Liver (tissue), 9 donors: ENCODE measurements around the gene NLRP4. TPM values are rescaled to one million over a fixed set of nuclear protein-coding genes. Genes with fewer than 3 reads are reported as not detected.
"Not testable (repeated sequence)": the region's sequence is repeated elsewhere in the genome, so short reads cannot be mapped to it uniquely, and the experiment has no call there.

Experiments used
- DNase-seq: peaks from one replicate; pipeline ENCODE4 v3.0.0-alpha.2; 2017; ENCODE audit warnings: low spot score
- H3K27ac ChIP-seq, 2 donors: one replicate each; pipeline ENCODE4 v1.7.0; 2013; ENCODE audit warnings: inconsistent platforms in 2 of 2, low read length in 2 of 2, control low read depth in 1 of 2, low read depth in 1 of 2, mild to moderate bottlenecking in 1 of 2
- H3K27me3 ChIP-seq, 4 donors: one replicate each; pipeline versions ENCODE4 v1.6.1 to v1.7.0; 2013; ENCODE audit warnings: low read length in 3 of 4, inconsistent platforms in 1 of 4, mild to moderate bottlenecking in 1 of 4, moderate library complexity in 1 of 4; ENCODE audit not compliant: control insufficient read depth in 4 of 4, insufficient read depth in 4 of 4
- H3K36me3 ChIP-seq, 4 donors: one replicate each; pipeline versions ENCODE4 v1.6.1 to v1.7.0; 2013; ENCODE audit warnings: low read length in 3 of 4, mild to moderate bottlenecking in 3 of 4, low read depth in 1 of 4, moderate library complexity in 1 of 4; ENCODE audit not compliant: control insufficient read depth in 4 of 4, insufficient read depth in 3 of 4
- H3K4me1 ChIP-seq, 4 donors: one replicate each; pipeline versions ENCODE4 v1.6.1 to v1.7.0; 2013; ENCODE audit warnings: low read length in 3 of 4, mild to moderate bottlenecking in 3 of 4, moderate library complexity in 1 of 4; ENCODE audit not compliant: control insufficient read depth in 4 of 4, insufficient read depth in 4 of 4
- H3K4me3 ChIP-seq, 3 donors: one replicate each; pipeline versions ENCODE4 v1.6.1 to v1.7.0; 2013; ENCODE audit warnings: low read length in 3 of 3, control low read depth in 1 of 3, low read depth in 1 of 3, mild to moderate bottlenecking in 1 of 3
- H3K9ac ChIP-seq, 2 donors: one replicate each; pipeline ENCODE4 v1.7.0; 2013; ENCODE audit warnings: low read length in 2 of 2, mild to moderate bottlenecking in 2 of 2, moderate library complexity in 2 of 2, control low read depth in 1 of 2, low read depth in 1 of 2
- H3K9me3 ChIP-seq, 4 donors: one replicate each; pipeline versions ENCODE4 v1.6.1 to v1.7.0; 2013; ENCODE audit warnings: low read length in 3 of 4; ENCODE audit not compliant: control insufficient read depth in 4 of 4
- ATF3 ChIP-seq: IDR thresholded peaks from 2 replicates; pipeline ENCODE4 v1.6.1; 2016; ENCODE audit warnings: antibody characterized with exemption
- CTCF ChIP-seq: fragments of 150-350 bp; IDR thresholded peaks from 2 replicates; pipeline ENCODE4 v1.5.1; 2017; ENCODE audit warnings: improper control_type of control experiment, low read depth, low read length; ENCODE audit not compliant: missing input control
- FOXA2 ChIP-seq: IDR thresholded peaks from 2 replicates; pipeline ENCODE4 v1.6.1; 2016; ENCODE audit warnings: antibody characterized with exemption
- GABPA ChIP-seq, 2 donors: IDR thresholded peaks in 1 of 2; conservative IDR thresholded peaks in 1 of 2; 2 replicates each; pipeline ENCODE4 v1.6.1; 2016; ENCODE audit warnings: antibody characterized with exemption in 2 of 2, mild to moderate bottlenecking in 1 of 2, moderate library complexity in 1 of 2
- HNF4G ChIP-seq: IDR thresholded peaks from 2 replicates; pipeline ENCODE4 v1.6.1; 2016; ENCODE audit warnings: antibody characterized with exemption
- JUND ChIP-seq, 2 donors: IDR thresholded peaks; 2 replicates each; pipeline ENCODE4 v1.6.1; 2016; ENCODE audit warnings: antibody characterized with exemption in 2 of 2
- NR2F2 ChIP-seq: IDR thresholded peaks from 2 replicates; pipeline ENCODE4 v1.6.1; 2016; ENCODE audit warnings: antibody characterized with exemption
- RAD21 ChIP-seq, 2 donors: IDR thresholded peaks; 2 replicates each; pipeline ENCODE4 v1.6.1; 2016; ENCODE audit warnings: antibody characterized with exemption in 2 of 2, mild to moderate bottlenecking in 2 of 2
- REST ChIP-seq: IDR thresholded peaks from 2 replicates; pipeline ENCODE4 v1.6.1; 2016; ENCODE audit warnings: antibody characterized with exemption, mild to moderate bottlenecking
- RXRA ChIP-seq, 2 donors: IDR thresholded peaks; 2 replicates each; pipeline ENCODE4 v1.6.1; 2017 to 2018; ENCODE audit warnings: antibody characterized with exemption in 2 of 2, mild to moderate bottlenecking in 1 of 2
- SP1 ChIP-seq: IDR thresholded peaks from 2 replicates; pipeline ENCODE4 v1.6.1; 2018; ENCODE audit warnings: antibody characterized with exemption, mild to moderate bottlenecking
- TAF1 ChIP-seq: conservative IDR thresholded peaks from 2 replicates; pipeline ENCODE4 v1.6.1; 2016; ENCODE audit warnings: antibody characterized with exemption, mild to moderate bottlenecking
- WGBS: extraction: QIAGEN DNeasy Blood & Tissue Kit; methylation state at CpG from one replicate; pipeline ENCODE4 v1.1.7; 2013; 5-methylcytosine and 5-hydroxymethylcytosine counted together
- polyA plus RNA-seq, 2 donors: library from polyadenylated mRNA; stranded (reverse) in 1 of 2; unstranded in 1 of 2; fragments of 200-250 nt in 1 of 2; fragments of >200 nt in 1 of 2; fragmentation: Nextera tagmentation in 1 of 2; extraction: Ambion mirVana in 1 of 2; gene quantifications; one replicate each; pipeline versions ENCODE4 v1.2.1 to v1.2.3, GENCODE V29; 2013 to 2015
- total RNA-seq, 2 donors: library from RNA; depleted of rRNA; stranded (reverse); fragments of >200 nt; gene quantifications; one replicate each; pipeline ENCODE4 v1.2.3, GENCODE V29; 2014
- TF ChIP-seq, protein P1 (sequence below): IDR thresholded peaks from 2 replicates; pipeline ENCODE4 v1.6.1; 2016; ENCODE audit warnings: antibody characterized with exemption
- TF ChIP-seq, protein P2 (sequence below): IDR thresholded peaks from 2 replicates; pipeline ENCODE4 v1.6.1; 2016; ENCODE audit warnings: antibody characterized with exemption
- donor health status: healthy.
- donor health status: healthy.
- donor health status: healthy.
- donor health status: healthy.
- donor health status: healthy.

The NLRP4 gene
- total and polyA plus RNA-seq, 4 donors, result not detected

DNA sequence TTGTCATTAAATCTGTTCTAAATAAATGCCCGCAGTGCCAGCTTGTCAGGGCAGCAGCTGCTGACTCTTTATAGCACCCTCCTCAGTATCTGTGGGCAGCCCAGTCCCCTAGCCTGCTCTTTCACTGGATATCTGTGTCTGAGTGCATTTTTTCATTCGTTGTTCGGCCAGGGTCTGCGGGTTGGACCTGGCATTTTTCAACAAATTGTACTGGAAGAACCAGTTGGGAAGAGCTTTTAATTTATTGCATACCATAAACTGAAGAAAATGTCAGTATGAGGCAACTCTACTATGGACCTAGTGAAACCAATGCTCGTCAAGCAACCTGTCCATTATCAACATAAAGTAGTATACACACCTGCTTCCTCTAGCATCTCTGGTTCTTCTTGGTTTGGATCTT, 87.2 kb downstream of the NLRP4 start:
- Histone ChIP-seq H3K36me3 (no peaks in the 10 kb centered on the region), H3K27ac (no peak overlapping the region), H3K27me3 (peaks cover 0 to 9% (median 5%) of the 10 kb centered on the region in 4 donors), H3K9ac (no peak overlapping the region), H3K4me1 (no peaks in the 10 kb centered on the region), H3K9me3 (peaks cover 4 to 45% (median 11%) of the 10 kb centered on the region in 4 donors), H3K4me3 (no peak overlapping the region)
- TF ChIP-seq NR2F2 (no peak), RXRA (IDR thresholded peaks at IDR 0.05) (no peak), JUND (IDR thresholded peaks at IDR 0.05) (no peak), SP1 (no peak), REST (no peak)
- TF ChIP-seq, protein P1, sequence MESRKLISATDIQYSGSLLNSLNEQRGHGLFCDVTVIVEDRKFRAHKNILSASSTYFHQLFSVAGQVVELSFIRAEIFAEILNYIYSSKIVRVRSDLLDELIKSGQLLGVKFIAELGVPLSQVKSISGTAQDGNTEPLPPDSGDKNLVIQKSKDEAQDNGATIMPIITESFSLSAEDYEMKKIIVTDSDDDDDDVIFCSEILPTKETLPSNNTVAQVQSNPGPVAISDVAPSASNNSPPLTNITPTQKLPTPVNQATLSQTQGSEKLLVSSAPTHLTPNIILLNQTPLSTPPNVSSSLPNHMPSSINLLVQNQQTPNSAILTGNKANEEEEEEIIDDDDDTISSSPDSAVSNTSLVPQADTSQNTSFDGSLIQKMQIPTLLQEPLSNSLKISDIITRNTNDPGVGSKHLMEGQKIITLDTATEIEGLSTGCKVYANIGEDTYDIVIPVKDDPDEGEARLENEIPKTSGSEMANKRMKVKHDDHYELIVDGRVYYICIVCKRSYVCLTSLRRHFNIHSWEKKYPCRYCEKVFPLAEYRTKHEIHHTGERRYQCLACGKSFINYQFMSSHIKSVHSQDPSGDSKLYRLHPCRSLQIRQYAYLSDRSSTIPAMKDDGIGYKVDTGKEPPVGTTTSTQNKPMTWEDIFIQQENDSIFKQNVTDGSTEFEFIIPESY, result no peak
- TF ChIP-seq, protein P2, sequence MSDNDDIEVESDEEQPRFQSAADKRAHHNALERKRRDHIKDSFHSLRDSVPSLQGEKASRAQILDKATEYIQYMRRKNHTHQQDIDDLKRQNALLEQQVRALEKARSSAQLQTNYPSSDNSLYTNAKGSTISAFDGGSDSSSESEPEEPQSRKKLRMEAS, result no peak
- WGBS, result 64% methylated on average over 5 of the region's 5 CpGs
- no peak for DNase-seq

- Histone ChIP-seq H3K9me3 (peaks cover 4 to 17% (median 9%) of the 10 kb centered on the region in 4 donors), H3K27ac (no peak overlapping the region), H3K4me1 (no peaks in the 10 kb centered on the region), H3K27me3 (peaks cover 0 to 7% (median 3%) of the 10 kb centered on the region in 4 donors), H3K9ac (no peak overlapping the region), H3K4me3 (no peak overlapping the region), H3K36me3 (no peaks in the 10 kb centered on the region)
- no peak for TF ChIP-seq FOXA2
- no peak for TF ChIP-seq RAD21 (IDR thresholded peaks at IDR 0.05)
- no peak for TF ChIP-seq CTCF
- TF ChIP-seq SP1, result no peak
- TF ChIP-seq RXRA (IDR thresholded peaks at IDR 0.05), result no peak
- TF ChIP-seq TAF1, result no peak
- TF ChIP-seq GABPA (IDR thresholded peaks at IDR 0.05 in 1 of 2, conservative IDR thresholded peaks at IDR 0.05 in 1 of 2), result no peak
- TF ChIP-seq HNF4G, result no peak
- no peak for TF ChIP-seq ATF3
- TF ChIP-seq, protein P1, result no peak
- TF ChIP-seq REST, result no peak
- 69% methylated on average over 8 of the region's 8 CpGs for WGBS
- no peak for DNase-seq
These were observed 91.7 kb downstream of the NLRP4 start for GRCh38 chr19:55927991-55928390.

GRCh38 chr19:55929258-55929657, 92.9 kb downstream of the NLRP4 start:
- DNase-seq, H3K4me1 ChIP-seq, H3K27me3 ChIP-seq, H3K4me3 ChIP-seq, H3K27ac ChIP-seq, H3K36me3 ChIP-seq, H3K9ac ChIP-seq: not testable (repeated sequence)
- WGBS, result 75% methylated on average over 5 of the region's 5 CpGs
- peaks cover 2 to 11% (median 5%) of the 10 kb centered on the region in 4 donors for H3K9me3 ChIP-seq
